WTC11 (cell line): ENCODE measurements around the gene WDPCP.

ENCODE experiments used
- ATF3 ChIP-seq: sonication (generic); formaldehyde crosslinking; conservative IDR thresholded peaks from 2 replicates; pipeline ENCODE4 v1.8.1; 2022; ENCODE audit warnings: mild to moderate bottlenecking, missing genetic modification reagents
- CREM ChIP-seq: sonication (generic); formaldehyde crosslinking; IDR thresholded peaks from 2 replicates; pipeline ENCODE4 v1.8.1; 2022; ENCODE audit warnings: mild to moderate bottlenecking, missing genetic modification reagents, moderate library complexity
- SMAD3 ChIP-seq: sonication (generic); formaldehyde crosslinking; IDR thresholded peaks from 2 replicates; pipeline ENCODE4 v1.8.0; 2022; ENCODE audit warnings: missing genetic modification reagents, mild to moderate bottlenecking, borderline replicate concordance
- SP1 ChIP-seq: sonication (generic); formaldehyde crosslinking; conservative IDR thresholded peaks from 2 replicates; pipeline ENCODE4 v1.8.1; 2022; ENCODE audit warnings: missing genetic modification reagents
- TF ChIP-seq, protein P1 (sequence below): fragments of 200-600 bp; IDR thresholded peaks from 2 replicates; pipeline ENCODE4 v1.8.0; 2022; ENCODE audit warnings: antibody characterized with exemption

- TF ChIP-seq SP1 (CRISPR knock-in tag) = no peak
- TF ChIP-seq, protein P1, sequence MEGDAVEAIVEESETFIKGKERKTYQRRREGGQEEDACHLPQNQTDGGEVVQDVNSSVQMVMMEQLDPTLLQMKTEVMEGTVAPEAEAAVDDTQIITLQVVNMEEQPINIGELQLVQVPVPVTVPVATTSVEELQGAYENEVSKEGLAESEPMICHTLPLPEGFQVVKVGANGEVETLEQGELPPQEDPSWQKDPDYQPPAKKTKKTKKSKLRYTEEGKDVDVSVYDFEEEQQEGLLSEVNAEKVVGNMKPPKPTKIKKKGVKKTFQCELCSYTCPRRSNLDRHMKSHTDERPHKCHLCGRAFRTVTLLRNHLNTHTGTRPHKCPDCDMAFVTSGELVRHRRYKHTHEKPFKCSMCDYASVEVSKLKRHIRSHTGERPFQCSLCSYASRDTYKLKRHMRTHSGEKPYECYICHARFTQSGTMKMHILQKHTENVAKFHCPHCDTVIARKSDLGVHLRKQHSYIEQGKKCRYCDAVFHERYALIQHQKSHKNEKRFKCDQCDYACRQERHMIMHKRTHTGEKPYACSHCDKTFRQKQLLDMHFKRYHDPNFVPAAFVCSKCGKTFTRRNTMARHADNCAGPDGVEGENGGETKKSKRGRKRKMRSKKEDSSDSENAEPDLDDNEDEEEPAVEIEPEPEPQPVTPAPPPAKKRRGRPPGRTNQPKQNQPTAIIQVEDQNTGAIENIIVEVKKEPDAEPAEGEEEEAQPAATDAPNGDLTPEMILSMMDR = no peak
- no peak for TF ChIP-seq CREM (CRISPR knock-in tag)
- TF ChIP-seq ATF3 (CRISPR knock-in tag) = no peak
- TF ChIP-seq SMAD3 = no peak
Observed at GRCh38 chr2:63614448-63614968, 26.2 kb upstream of the WDPCP start.
